GM12878 (cell line): ENCODE data around the gene GUCY2D. TPM values are rescaled to one million over a fixed set of nuclear protein-coding genes. Genes with fewer than 3 reads are reported as not detected.

ENCODE experiments used
- ATAC-seq: fragments of 200-7000 bp; cut with Tn5 transposase; 3 replicates; pipeline ENCODE4 v1.9.1; 2020; ENCODE audit warnings: mild to moderate bottlenecking, moderate library complexity
- BruUV-seq: library from RNA; stranded (reverse); fragments of 400-500 nt; replicated peaks from 2 replicates; lab custom pipeline; 2021; lab: Mats Ljungman, UMichigan
- CTCF ChIA-PET: fragments of 300-600 bp; sonication (Branson Sonifier 250); formaldehyde crosslinking; extraction: SDS; loops from one replicate; lab custom pipeline; 2021; ENCODE audit warnings: inconsistent platforms; lab: Yijun Ruan, JAX
- POLR2A ChIA-PET: fragments of 350-600 bp; formaldehyde crosslinking; extraction: SDS; loops from one replicate; lab custom pipeline; 2021; ENCODE audit warnings: inconsistent platforms; lab: Charles Lee
- RAD21 ChIA-PET: fragments of 300-600 bp; sonication (Branson Sonifier 250); formaldehyde crosslinking; loops from one replicate; lab custom pipeline; 2023; ENCODE audit warnings: antibody characterized with exemption; ENCODE audit not compliant: unreplicated experiment; lab: Charles Lee
- SMC1A ChIA-PET: fragments of 300-600 bp; sonication (Branson Sonifier 250); formaldehyde crosslinking; loops from one replicate; lab custom pipeline; 2023; ENCODE audit not compliant: unreplicated experiment, uncharacterized antibody; lab: Charles Lee
- DNase-seq: peaks from one replicate; pipeline ENCODE4 v3.0.0-alpha.2; 2011; ENCODE audit warnings: low read depth, low spot score
- FAIRE-seq: peaks from 3 replicates; lab custom pipeline; 2011; peaks lifted over from hg19 to GRCh38; lab: Jason Lieb, UNC
- H2AFZ ChIP-seq: 2 replicates; pipeline ENCODE4 v1.6.0; 2011; ENCODE audit warnings: low read depth, low read length, control low read depth; ENCODE audit not compliant: control insufficient read depth
- H3K27ac ChIP-seq: 2 replicates; pipeline ENCODE4 v1.5.1; 2011; ENCODE audit warnings: control low read depth; ENCODE audit not compliant: control insufficient read depth, insufficient read depth
- H3K27me3 ChIP-seq, 2 experiments: replicated peaks in 1 of 2; 2 replicates each; pipeline versions ENCODE4 v1.6.0 to v1.6.1; 2011; ENCODE audit warnings: low read length in 1 of 2; ENCODE audit not compliant: control insufficient read depth in 2 of 2, insufficient read depth in 2 of 2
- H3K36me3 ChIP-seq, 2 experiments: 2 replicates each; pipeline ENCODE4 v1.5.1; 2011; ENCODE audit warnings: low read length in 1 of 2; ENCODE audit not compliant: control insufficient read depth in 2 of 2, insufficient read depth in 2 of 2
- H3K4me1 ChIP-seq: 2 replicates; pipeline ENCODE4 v1.6.1; 2011; ENCODE audit warnings: mild to moderate bottlenecking, low read length, moderate library complexity, mixed read lengths; ENCODE audit not compliant: control insufficient read depth, insufficient read depth
- H3K4me2 ChIP-seq: 2 replicates; pipeline ENCODE4 v1.6.0; 2011; ENCODE audit warnings: control low read depth; ENCODE audit not compliant: control insufficient read depth, insufficient read depth
- H3K4me3 ChIP-seq: fragments of 200-600 bp; sonication (generic); 2 replicates; pipeline ENCODE4 v1.5.1; 2016
- H3K79me2 ChIP-seq: 2 replicates; pipeline ENCODE4 v1.6.0; 2011; ENCODE audit warnings: low read length; ENCODE audit not compliant: control insufficient read depth, insufficient read depth
- H3K9ac ChIP-seq: 2 replicates; pipeline ENCODE4 v1.8.0; 2011; ENCODE audit warnings: low read length, control low read depth, mixed read lengths; ENCODE audit not compliant: control insufficient read depth, insufficient read depth
- H3K9me3 ChIP-seq: replicated peaks from 3 replicates; pipeline ENCODE4 v1.5.1; 2011; ENCODE audit warnings: mild to moderate bottlenecking, low read length; ENCODE audit not compliant: control insufficient read depth, insufficient read depth
- H4K20me1 ChIP-seq: 2 replicates; pipeline ENCODE4 v1.6.0; 2011; ENCODE audit not compliant: control insufficient read depth, insufficient read depth
- EZH2 ChIP-seq: IDR thresholded peaks from 2 replicates; pipeline ENCODE4 v1.6.1; 2012; ENCODE audit warnings: low read depth, mild to moderate bottlenecking, control low read depth, inconsistent platforms, low read length, borderline replicate concordance; ENCODE audit not compliant: control insufficient read depth
- IKZF1 ChIP-seq: fragments of 450-650 bp; conservative IDR thresholded peaks from 2 replicates; pipeline ENCODE4 v1.6.1; 2017; ENCODE audit warnings: antibody characterized with exemption, mild to moderate bottlenecking
- NBN ChIP-seq: fragments of 450-650 bp; IDR thresholded peaks from 2 replicates; pipeline ENCODE4 v1.6.1; 2016
- NFYA ChIP-seq: IDR thresholded peaks from 2 replicates; pipeline ENCODE4 v1.6.1; 2011; ENCODE audit warnings: low read depth, mild to moderate bottlenecking, low read length, improper control_type of control experiment, borderline replicate concordance
- NR2C1 ChIP-seq: fragments of 450-650 bp; IDR thresholded peaks from 2 replicates; pipeline ENCODE4 v1.6.1; 2017; ENCODE audit warnings: antibody characterized with exemption, mild to moderate bottlenecking, moderate library complexity
- PAX5 ChIP-seq: IDR thresholded peaks from 2 replicates; pipeline ENCODE4 v1.6.1; 2011; ENCODE audit warnings: low read depth, low read length, borderline replicate concordance
- RAD21 ChIP-seq: IDR thresholded peaks from 2 replicates; pipeline ENCODE4 v1.6.1; 2011; ENCODE audit warnings: mild to moderate bottlenecking, low read depth, low read length, moderate library complexity; ENCODE audit not compliant: insufficient read depth
- SIN3A ChIP-seq: IDR thresholded peaks from 2 replicates; pipeline ENCODE4 v1.6.1; 2012; ENCODE audit warnings: low read depth, low read length, improper control_type of control experiment
- SMARCA5 ChIP-seq: fragments of 450-650 bp; IDR thresholded peaks from 2 replicates; pipeline ENCODE4 v1.6.1; 2017; ENCODE audit warnings: mild to moderate bottlenecking
- ZNF217 ChIP-seq: fragments of 450-650 bp; IDR thresholded peaks from 2 replicates; pipeline ENCODE4 v1.6.1; 2017; ENCODE audit warnings: antibody characterized with exemption, mild to moderate bottlenecking
- ZNF274 ChIP-seq: IDR thresholded peaks from one replicate; pipeline ENCODE4 v1.8.0; 2011; ENCODE audit not compliant: insufficient read length, insufficient read depth
- WGBS: methylation state at CpG from one replicate; pipeline ENCODE4 v1.1.6; 2016; ENCODE audit warnings: low lambda C conversion rate; ENCODE audit not compliant: insufficient replicate concordance, insufficient coverage; ENCODE audit errors: missing lambda C conversion rate; 5-methylcytosine and 5-hydroxymethylcytosine counted together
- in situ Hi-C: fragments of 300-500 bp; cut with MboI; formaldehyde crosslinking; loops from 9 replicates; pipeline ENCODE4 v1.14.3; 2018; ENCODE audit warnings: mixed read lengths
- intact Hi-C: fragments of 100-400 bp; cut with micrococcal nuclease; formaldehyde crosslinking; loops from one replicate; pipeline ENCODE4 v1.14.2; 2022; ENCODE audit not compliant: unreplicated experiment
- polyA plus RNA-seq, 11 experiments: library from polyadenylated mRNA; depleted of rRNA in 4 of 11; unstranded in 6 of 11; stranded (reverse) in 5 of 11; fragments of >200 nt; fragmentation: Nextera tagmentation in 4 of 11; fragmentation: Illumina TruSeq in 1 of 11; extraction: Ambion mirVana in 4 of 11; extraction: Trizol in 1 of 11; gene quantifications; 1 replicate in 1 of 11; 2 replicates in 10 of 11; pipeline versions ENCODE4 v1.2.1 to v1.2.3, GENCODE V29; 2011 to 2016; ENCODE audit warnings: inconsistent platforms in 2 of 11, missing spikeins in 2 of 11, low read depth in 1 of 11
- total RNA-seq, 4 experiments: library from RNA; depleted of rRNA in 3 of 4; stranded (reverse); fragments of >200 nt in 3 of 4; fragmentation: Illumina TruSeq in 1 of 4; extraction: Trizol in 1 of 4; gene quantifications; 2 replicates each; pipeline versions ENCODE4 v1.2.1 to v1.2.3, GENCODE V29; 2013 to 2021
- TF ChIP-seq, protein P1 (sequence below): IDR thresholded peaks from 2 replicates; pipeline ENCODE4 v1.6.1; 2011; ENCODE audit warnings: low read depth, low read length, improper control_type of control experiment, borderline replicate concordance
- TF ChIP-seq, protein P2 (sequence below): IDR thresholded peaks from 2 replicates; pipeline ENCODE4 v1.6.1; 2012; ENCODE audit warnings: low read depth, low read length, improper control_type of control experiment
- TF ChIP-seq, protein P3 (sequence below): IDR thresholded peaks from 2 replicates; pipeline ENCODE4 v1.6.1; 2011; ENCODE audit warnings: borderline replicate concordance, low read depth, mild to moderate bottlenecking, moderate library complexity, low read length; ENCODE audit not compliant: insufficient read depth, poor library complexity, severe bottlenecking
- TF ChIP-seq, protein P4 (sequence below): fragments of 450-650 bp; conservative IDR thresholded peaks from 2 replicates; pipeline ENCODE4 v1.6.1; 2017; ENCODE audit warnings: mild to moderate bottlenecking, moderate library complexity
- TF ChIP-seq, protein P5 (sequence below): IDR thresholded peaks from 2 replicates; pipeline ENCODE4 v1.6.1; 2012; ENCODE audit warnings: low read depth, low read length, improper control_type of control experiment

Gene GUCY2D
- total and polyA plus RNA-seq, 10 of the 15 experiments (the other 5 are each of a cell fraction or from before 2014, with no cell fraction given) = not detected

DNA sequence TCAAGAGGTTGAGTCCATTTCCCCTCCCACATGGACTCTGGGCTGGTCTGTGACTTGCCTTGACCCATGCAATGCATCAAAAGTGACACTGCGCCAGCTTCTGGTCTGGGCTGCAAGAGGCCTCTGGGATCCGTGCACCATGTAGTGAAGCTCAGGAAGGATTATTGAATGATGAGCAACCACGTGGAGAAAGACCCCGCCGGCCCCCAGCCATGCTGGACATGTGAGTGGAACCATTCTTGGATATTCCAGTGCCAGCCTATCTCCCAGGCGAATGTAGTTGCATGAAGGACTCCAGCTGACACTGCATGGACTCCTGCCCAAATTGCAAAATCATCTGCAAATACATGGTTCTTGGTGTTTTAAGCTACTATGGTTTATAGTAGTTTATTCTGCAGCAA, 28.8 kb downstream of the GUCY2D start:
- FAIRE-seq (no peak), DNase-seq (no peak), ATAC-seq (no peak)
- Histone ChIP-seq H3K27ac (no peak overlapping the region), H3K27me3 (no peaks in the 10 kb centered on the region; a peak in 2 of 4 replicates), H3K4me3 (no peak overlapping the region), H3K4me2 (no peak overlapping the region), H3K79me2 (no peaks in the 10 kb centered on the region), H3K9ac (no peak overlapping the region)
- ChIA-PET POLR2A (interaction anchor here (0.6 kb wide), 1 partner anchor 503 kb away, joined by 3 read pairs; no protein-coding TSS in a partner anchor), CTCF (interaction anchor here (0.7 to 1.5 kb wide), 4 partner anchors 10 to 163 kb away, joined by 3 to 11 read pairs (median 4); no protein-coding TSS in a partner anchor), RAD21 (interaction anchor here (1.5 kb wide), 1 partner anchor 10 kb away, joined by 3 read pairs; no protein-coding TSS in a partner anchor), SMC1A (interaction anchor here (0.6 to 1.1 kb wide), 4 partner anchors 9 to 868 kb away, joined by 3 to 4 read pairs (median 3); no protein-coding TSS in a partner anchor)
- in situ Hi-C loops = no loop called here
- TF ChIP-seq NR2C1 = no peak
- no peak for TF ChIP-seq ZNF217
- no peak for TF ChIP-seq NFYA
- TF ChIP-seq, protein P1, sequence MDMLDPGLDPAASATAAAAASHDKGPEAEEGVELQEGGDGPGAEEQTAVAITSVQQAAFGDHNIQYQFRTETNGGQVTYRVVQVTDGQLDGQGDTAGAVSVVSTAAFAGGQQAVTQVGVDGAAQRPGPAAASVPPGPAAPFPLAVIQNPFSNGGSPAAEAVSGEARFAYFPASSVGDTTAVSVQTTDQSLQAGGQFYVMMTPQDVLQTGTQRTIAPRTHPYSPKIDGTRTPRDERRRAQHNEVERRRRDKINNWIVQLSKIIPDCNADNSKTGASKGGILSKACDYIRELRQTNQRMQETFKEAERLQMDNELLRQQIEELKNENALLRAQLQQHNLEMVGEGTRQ = no peak
- TF ChIP-seq IKZF1 = no peak
- TF ChIP-seq RAD21 = no peak
- TF ChIP-seq, protein P2, sequence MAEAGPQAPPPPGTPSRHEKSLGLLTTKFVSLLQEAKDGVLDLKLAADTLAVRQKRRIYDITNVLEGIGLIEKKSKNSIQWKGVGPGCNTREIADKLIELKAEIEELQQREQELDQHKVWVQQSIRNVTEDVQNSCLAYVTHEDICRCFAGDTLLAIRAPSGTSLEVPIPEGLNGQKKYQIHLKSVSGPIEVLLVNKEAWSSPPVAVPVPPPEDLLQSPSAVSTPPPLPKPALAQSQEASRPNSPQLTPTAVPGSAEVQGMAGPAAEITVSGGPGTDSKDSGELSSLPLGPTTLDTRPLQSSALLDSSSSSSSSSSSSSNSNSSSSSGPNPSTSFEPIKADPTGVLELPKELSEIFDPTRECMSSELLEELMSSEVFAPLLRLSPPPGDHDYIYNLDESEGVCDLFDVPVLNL = no peak
- TF ChIP-seq, protein P3, sequence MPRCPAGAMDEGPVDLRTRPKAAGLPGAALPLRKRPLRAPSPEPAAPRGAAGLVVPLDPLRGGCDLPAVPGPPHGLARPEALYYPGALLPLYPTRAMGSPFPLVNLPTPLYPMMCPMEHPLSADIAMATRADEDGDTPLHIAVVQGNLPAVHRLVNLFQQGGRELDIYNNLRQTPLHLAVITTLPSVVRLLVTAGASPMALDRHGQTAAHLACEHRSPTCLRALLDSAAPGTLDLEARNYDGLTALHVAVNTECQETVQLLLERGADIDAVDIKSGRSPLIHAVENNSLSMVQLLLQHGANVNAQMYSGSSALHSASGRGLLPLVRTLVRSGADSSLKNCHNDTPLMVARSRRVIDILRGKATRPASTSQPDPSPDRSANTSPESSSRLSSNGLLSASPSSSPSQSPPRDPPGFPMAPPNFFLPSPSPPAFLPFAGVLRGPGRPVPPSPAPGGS = no peak
- no peak for TF ChIP-seq ZNF274
- TF ChIP-seq, protein P4, sequence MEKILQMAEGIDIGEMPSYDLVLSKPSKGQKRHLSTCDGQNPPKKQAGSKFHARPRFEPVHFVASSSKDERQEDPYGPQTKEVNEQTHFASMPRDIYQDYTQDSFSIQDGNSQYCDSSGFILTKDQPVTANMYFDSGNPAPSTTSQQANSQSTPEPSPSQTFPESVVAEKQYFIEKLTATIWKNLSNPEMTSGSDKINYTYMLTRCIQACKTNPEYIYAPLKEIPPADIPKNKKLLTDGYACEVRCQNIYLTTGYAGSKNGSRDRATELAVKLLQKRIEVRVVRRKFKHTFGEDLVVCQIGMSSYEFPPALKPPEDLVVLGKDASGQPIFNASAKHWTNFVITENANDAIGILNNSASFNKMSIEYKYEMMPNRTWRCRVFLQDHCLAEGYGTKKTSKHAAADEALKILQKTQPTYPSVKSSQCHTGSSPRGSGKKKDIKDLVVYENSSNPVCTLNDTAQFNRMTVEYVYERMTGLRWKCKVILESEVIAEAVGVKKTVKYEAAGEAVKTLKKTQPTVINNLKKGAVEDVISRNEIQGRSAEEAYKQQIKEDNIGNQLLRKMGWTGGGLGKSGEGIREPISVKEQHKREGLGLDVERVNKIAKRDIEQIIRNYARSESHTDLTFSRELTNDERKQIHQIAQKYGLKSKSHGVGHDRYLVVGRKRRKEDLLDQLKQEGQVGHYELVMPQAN = no peak
- TF ChIP-seq SMARCA5 = no peak
- no peak for TF ChIP-seq EZH2
- no peak for TF ChIP-seq NBN
- no peak for TF ChIP-seq SIN3A
- TF ChIP-seq, protein P5, sequence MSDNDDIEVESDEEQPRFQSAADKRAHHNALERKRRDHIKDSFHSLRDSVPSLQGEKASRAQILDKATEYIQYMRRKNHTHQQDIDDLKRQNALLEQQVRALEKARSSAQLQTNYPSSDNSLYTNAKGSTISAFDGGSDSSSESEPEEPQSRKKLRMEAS = no peak
- no peak for TF ChIP-seq PAX5
- TF ChIP-seq, all 136 proteins: peak for 0
- Histone ChIP-seq H2AFZ (no peak overlapping the region), H3K9me3 (no peaks in the 10 kb centered on the region; the same call in 2 of the 3 replicates), H3K36me3 (no peaks in the 10 kb centered on the region), H3K4me1 (no peaks in the 10 kb centered on the region), H4K20me1 (no peaks in the 10 kb centered on the region)
- intact Hi-C loops = no loop called here
- WGBS = 32% methylated on average over 6 of the region's 6 CpGs
- no TSS peak for BruUV-seq
